Mesangial cell (primary cell): ENCODE data around the gene CCNL1. TPM values are rescaled to one million over a fixed set of nuclear protein-coding genes. Genes with fewer than 3 reads are reported as not detected.

Source experiments
- total RNA-seq: library from RNA; depleted of rRNA; stranded (reverse); fragments of >200 nt; gene quantifications from 2 replicates; pipeline ENCODE4 v1.2.3, GENCODE V29; 2015

Gene CCNL1
- 37.3 and 50.2 TPM in 2 replicates for total RNA-seq

DNA sequence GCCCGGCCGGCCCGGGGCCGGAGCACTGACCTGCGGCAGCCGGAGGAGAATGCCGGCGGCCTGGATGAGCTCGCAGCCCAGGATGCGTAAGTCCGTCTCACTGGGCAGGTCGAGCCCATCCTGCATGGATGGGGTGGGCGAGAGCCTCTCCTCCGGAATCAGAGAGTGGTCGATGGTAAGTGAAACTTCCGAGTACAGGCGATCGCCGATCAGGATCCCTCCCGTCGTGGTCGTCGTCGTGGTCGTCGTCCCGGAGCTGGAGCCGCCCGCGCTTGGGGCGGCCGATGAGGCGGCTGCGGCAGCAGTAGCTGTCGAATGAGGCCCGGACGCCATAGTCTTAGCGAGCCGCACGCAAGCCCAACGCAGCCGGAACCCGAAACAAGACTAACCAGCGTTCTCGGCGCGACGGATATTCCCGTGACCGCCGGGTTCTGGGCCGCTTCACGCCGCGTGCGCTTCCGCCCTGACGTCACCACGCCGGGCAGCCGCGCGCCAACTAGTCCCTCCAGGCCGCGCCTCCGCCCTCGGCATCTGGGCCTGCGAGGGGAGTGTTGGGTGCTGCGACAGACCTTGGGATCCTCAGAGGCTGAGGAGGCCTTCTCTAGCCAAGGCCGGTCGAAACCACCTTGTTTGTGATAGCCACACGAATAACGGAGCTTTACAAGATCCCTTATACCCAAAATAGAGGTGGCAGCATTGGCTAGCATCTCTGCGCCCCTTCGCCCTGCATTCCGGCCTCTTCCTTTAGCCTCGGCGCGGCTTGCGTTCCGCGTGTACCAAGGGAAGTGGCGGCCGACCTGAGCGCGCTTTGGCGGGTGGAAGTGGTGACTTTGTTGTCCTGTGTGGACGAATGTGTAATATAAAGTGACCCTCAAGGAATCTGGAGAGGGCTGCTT is at the start of gene CCNL1:
Gene CCNL1, minus strand, starts transcription at position 386 of the 896 bp plus-strand sequence. Its CDS starts 53 bp downstream, at position 333.

